ENCODE measurements around the gene USP36.
"Not testable (repeated sequence)": the region's sequence is repeated elsewhere in the genome, so short reads cannot be mapped to it uniquely, and the experiment has no call there.

The USP36 gene

DNA sequence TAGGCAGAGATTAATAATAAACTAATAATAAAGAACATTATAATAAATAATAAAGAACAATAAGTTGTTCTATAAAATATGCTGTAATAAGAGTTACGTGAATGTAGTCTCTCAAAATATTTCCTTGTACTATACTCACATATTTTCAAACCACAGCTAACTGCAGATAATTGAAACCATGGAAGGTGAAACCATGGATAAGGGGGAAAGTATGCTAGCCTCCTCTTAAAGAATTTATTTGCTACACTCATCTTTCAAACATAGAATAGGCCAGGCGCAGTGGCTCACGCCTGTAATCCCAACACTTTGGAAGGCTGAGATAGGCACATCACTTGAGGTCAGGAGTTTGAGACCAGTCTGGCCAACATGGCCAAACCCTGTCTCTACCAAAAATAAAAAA is 77.1 kb downstream of the USP36 start:
- no peak for DNase-seq

GRCh38 chr17:78761789-78762406 is 78.7 kb downstream of the USP36 start:
- DNase-seq: no peak

DNA sequence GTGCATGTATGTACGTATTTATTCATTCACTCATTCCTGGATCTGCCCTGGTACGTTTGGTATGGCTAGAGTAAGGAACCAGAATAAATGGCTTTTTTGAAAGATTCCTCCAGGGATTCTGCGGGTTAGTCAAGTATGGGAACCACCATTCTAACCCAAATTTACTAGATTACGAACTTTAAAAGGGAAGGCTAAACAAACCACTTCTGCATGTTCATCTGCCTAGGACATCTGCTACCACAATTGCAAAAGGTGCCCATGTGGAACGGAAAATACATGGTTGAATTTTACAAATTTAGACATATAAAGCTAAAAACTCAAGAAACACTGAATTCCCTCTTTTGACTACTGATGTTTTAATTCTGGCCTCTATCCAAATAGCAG is 80.7 kb downstream of the USP36 start:
- no peak for DNase-seq

- peak; percentile 69 for DNase-seq
Measured at GRCh38 chr17:78759203-78759968, 81.2 kb downstream of the USP36 start.

DNA sequence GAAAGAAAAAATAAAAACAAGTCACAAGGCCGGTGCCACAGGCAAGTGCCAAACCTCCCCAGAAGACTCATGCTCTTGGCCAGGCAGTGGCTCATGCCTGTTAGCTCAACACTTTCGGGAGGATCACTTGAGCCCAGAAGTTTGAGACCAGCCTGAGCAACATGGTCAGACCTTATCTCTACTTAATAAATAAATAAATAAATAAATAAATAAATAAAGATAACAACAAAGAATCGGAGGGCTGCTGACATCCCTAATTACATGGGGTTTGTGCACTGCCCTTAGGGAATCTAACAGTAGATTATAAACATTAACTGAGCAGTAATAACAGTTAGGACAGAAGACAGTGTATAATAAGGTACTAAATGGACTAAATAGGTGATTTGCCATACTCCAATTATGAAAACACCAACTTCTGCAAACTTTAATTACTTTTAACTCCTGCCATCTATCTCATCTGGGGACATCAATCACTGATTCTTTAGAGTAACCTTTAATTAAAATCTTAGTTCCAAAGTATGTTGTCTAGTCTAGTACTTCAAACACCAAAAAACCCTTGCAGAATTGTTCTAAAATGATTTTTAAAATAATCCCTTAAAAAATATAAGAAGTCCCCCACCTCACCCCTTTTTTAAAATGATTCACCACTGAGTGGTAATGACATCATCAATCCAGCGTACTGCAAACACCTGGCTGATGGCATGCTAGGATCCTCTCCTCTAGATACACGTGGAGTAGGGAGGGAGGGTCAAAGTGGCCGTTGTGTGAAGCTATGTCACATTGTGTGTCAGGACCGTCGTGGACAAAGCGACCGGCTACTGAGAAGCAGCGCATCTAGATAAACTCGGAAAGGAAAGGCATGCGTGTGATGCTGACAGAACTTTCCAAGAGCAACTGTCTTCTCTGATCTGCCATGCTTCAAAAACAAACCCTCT is 87.0 kb downstream of the USP36 start:
- no peak for DNase-seq

- DNase-seq: no peak
Measured at GRCh38 chr17:78751447-78752161, 89.0 kb downstream of the USP36 start.

- DNase-seq: not testable (repeated sequence)
Measured at GRCh38 chr17:78751000-78751399, 89.6 kb downstream of the USP36 start.

DNA sequence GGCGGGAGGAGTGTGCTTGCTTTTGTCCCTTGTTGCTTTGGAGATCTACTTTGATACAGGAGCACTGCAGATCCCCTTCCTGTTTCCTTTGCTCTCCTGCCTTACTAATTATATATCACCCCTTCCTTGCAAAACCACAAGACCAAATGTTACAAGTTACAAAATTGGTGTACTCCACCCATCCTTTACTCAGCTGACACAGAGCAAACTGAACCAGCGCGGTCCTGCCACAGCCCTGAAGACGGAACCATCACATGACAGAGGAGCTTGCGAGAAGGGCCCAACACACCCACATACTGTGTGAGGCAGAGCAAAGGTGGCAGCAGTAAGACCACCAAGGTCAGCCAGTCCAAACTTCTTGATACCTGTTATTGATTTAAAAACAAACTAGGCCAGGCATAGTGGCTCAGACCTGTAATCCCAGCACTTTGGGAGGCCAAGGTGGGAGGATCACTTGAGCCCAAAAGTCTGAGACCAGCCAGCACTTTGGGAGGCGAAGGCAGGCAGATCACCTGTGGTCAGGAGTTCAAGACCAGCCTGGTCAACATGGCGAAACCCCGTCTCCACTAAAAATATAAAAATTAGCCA is 91.8 kb downstream of the USP36 start:
- peak; percentile 81 for DNase-seq

DNA sequence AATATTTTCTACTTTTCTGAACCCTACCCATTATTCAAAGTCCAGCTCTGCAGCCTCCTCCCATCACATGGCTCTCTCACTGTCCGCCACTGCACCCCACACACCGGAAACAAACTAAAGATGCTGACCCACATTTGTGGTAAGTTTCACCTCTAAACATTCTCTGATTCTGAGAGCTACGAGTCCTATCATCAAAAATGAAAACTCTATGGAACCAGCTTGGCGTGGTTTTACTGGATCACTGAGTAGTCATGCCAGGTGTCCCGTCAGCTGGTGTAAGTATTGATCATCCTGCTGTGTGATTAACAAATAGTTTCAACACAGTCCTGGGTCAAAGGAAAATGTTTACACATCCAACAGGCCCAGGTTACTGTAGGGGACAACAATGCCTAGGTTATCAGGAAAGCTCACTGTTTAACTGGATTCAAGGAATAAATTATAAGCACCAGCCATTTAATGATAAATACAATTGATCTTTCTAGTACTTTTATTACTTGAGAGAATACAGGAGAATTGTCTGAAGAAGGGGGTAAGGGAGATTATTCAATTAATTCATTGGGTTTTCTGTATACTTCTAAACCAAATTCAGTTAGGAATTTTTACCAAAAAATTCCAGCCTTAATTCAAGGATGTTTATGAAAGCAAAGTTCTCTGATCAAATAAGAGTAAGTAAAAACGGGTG is 92.4 kb downstream of the USP36 start:
- DNase-seq: peak; percentile 73

DNA sequence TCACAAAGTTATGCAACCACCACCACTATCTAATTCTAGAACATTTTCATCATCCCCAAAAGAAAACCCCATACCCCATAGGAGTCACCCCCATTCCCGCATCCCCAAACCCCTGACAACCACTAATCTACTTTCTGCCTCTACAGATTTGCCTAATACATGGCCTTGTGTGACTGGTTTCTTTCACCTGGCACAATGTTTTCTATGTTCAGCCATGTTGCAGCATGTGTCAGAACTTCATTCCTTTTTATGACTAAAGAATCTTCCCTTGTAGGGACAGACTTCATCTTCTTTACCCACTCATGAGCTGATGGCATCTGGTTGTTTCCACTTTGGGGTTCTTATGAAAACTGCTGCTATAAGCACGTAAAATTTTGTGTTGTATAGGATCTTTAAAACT is 93.1 kb downstream of the USP36 start:
- DNase-seq: no peak

DNA sequence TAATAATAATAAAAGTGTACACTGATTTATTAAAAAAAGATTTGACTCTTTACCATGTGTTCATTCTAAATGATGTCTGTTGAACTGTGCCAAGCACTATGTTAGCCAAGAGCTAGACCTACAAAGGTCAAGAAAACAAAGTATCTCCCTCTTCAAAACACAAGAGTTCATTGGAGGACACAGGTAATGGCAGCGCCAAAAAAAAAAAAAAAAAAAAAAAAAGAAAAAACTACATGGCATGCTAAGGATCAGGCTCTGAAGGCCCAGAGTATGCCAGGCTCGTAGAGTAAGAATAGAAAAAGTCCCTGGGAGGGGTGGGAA is 93.7 kb downstream of the USP36 start:
- no peak for DNase-seq

DNA sequence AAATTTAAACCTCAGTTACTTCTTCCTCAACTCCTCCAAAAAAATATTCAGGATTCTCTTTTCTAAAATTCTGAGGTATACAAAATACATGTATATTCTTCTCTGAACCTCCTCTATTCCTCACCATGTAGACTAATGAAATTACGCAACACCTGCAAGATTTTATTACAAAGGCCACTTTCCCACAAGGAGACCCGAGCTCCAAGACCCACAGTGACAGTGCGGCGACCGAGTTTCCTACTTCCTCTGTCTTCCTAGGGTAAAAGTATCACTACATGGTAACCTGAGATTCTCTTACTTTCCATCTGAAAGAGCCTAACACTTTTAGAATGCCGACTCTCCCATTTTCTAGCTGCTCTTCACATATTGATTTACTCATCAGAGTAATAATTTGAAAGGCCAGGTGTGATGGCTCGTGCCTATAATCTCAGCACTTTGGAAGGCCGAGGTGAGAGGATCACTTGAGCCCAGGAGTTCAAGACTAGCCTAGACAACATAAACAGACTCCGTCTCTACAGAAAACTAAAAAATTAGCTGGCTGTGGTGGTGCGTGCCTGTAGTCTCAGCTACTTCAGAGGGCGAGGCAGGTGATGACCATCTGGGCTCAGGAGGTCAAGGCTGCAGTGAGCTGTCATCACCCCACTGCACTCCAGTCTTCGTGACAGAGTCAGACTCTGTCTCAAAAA is 94.2 kb downstream of the USP36 start:
- no peak for DNase-seq
